Thyroid gland (tissue), 4 donors: ENCODE results near the gene ATP4B. TPM values are rescaled to one million over a fixed set of nuclear protein-coding genes. Genes with fewer than 3 reads are reported as not detected.
"Not testable (repeated sequence)": the region's sequence is repeated elsewhere in the genome, so short reads cannot be mapped to it uniquely, and the experiment has no call there.

ENCODE experiments used
- DNase-seq, 2 donors: peaks; one replicate each; pipeline ENCODE4 v3.0.0-alpha.2; 2019
- H3K27ac ChIP-seq, 3 donors: fragments of 200-600 bp; sonication (generic); 1 replicate in 2 of 3; 2 replicates in 1 of 3; pipeline ENCODE4 v1.5.1; 2016 to 2019; ENCODE audit warnings: mild to moderate bottlenecking in 1 of 3, moderate library complexity in 1 of 3
- H3K27me3 ChIP-seq: fragments of 200-600 bp; sonication (generic); one replicate; pipeline ENCODE4 v1.5.1; 2019
- H3K36me3 ChIP-seq, 2 donors: fragments of 200-600 bp; sonication (generic); one replicate each; pipeline ENCODE4 v1.5.1; 2016 to 2019
- H3K4me1 ChIP-seq, 2 donors: fragments of 200-600 bp; sonication (generic); one replicate each; pipeline ENCODE4 v1.5.1; 2017 to 2019
- H3K4me3 ChIP-seq, 3 donors: fragments of 200-600 bp; sonication (generic); replicated peaks in 1 of 3; 1 replicate in 2 of 3; 2 replicates in 1 of 3; pipeline ENCODE4 v1.5.1; 2016; ENCODE audit warnings: mild to moderate bottlenecking in 1 of 3
- H3K9me3 ChIP-seq: fragments of 200-600 bp; sonication (generic); one replicate; pipeline ENCODE4 v1.5.1; 2017
- POLR2A ChIP-seq, 2 donors: fragments of 450-650 bp; IDR thresholded peaks; one replicate each; pipeline ENCODE4 v1.6.1; 2017; ENCODE audit warnings: antibody characterized with exemption in 2 of 2, mild to moderate bottlenecking in 2 of 2, moderate library complexity in 1 of 2
- WGBS, 2 donors: methylation state at CpG; one replicate each; pipeline ENCODE4 v1.1.5; 2017; 5-methylcytosine and 5-hydroxymethylcytosine counted together
- intact Hi-C: fragments of 100-400 bp; cut with DNase I; formaldehyde crosslinking; loops from one replicate; pipeline ENCODE4 v1.15.1; 2023
- total RNA-seq, 4 donors: library from RNA; depleted of rRNA; stranded (reverse); fragments of >200 nt; gene quantifications; one replicate each; pipeline ENCODE4 v1.2.3, GENCODE V29; 2016
- TF ChIP-seq, protein P1 (sequence below), 6 experiments: fragments of 200-600 bp in 3 of 6; fragments of 450-650 bp in 3 of 6; sonication (generic) in 3 of 6; IDR thresholded peaks; one replicate each; pipeline ENCODE4 v1.5.1; 2016 to 2019; ENCODE audit warnings: antibody characterized with exemption in 6 of 6, mild to moderate bottlenecking in 2 of 6, inconsistent platforms in 1 of 6, moderate library complexity in 1 of 6

Gene ATP4B
- total RNA-seq, 4 donors from 2014 or later: not detected

DNA sequence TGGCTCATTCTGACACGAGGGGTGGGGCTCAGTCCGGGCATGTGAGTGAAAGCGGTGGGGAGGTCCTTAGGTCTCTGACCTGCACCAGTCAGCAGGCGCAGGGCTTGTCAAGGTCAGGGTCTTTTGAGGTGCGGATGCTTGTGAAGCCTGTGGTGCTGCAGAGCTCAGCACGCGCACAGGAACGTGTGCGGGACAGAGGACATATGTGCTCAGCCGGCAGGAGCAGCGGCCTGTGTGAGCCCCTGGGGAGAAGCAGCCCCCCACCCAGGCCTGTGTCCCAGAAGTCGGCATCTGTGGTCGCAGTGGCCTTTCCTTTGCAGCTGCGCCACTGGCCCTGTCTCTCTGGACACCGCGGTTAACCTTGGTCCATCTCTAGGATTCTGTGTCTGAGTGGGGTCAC lies 30.9 kb downstream of the ATP4B start:
- no peak overlapping the region for H3K27ac ChIP-seq
- peaks cover 8% of the 10 kb centered on the region in 2 donors for H3K36me3 ChIP-seq
- intact Hi-C loops: no loop called here
- WGBS, 2 donors: 93 to 95% methylated on average over 16 of the region's 16 CpGs
- no peaks in the 10 kb centered on the region for H3K27me3 ChIP-seq
- TF ChIP-seq, protein P1, sequence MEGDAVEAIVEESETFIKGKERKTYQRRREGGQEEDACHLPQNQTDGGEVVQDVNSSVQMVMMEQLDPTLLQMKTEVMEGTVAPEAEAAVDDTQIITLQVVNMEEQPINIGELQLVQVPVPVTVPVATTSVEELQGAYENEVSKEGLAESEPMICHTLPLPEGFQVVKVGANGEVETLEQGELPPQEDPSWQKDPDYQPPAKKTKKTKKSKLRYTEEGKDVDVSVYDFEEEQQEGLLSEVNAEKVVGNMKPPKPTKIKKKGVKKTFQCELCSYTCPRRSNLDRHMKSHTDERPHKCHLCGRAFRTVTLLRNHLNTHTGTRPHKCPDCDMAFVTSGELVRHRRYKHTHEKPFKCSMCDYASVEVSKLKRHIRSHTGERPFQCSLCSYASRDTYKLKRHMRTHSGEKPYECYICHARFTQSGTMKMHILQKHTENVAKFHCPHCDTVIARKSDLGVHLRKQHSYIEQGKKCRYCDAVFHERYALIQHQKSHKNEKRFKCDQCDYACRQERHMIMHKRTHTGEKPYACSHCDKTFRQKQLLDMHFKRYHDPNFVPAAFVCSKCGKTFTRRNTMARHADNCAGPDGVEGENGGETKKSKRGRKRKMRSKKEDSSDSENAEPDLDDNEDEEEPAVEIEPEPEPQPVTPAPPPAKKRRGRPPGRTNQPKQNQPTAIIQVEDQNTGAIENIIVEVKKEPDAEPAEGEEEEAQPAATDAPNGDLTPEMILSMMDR (IDR thresholded peaks at IDR 0.05): no peak
- no peak for TF ChIP-seq POLR2A (IDR thresholded peaks at IDR 0.05)
- DNase-seq: no peak
- H3K9me3 ChIP-seq: no peaks in the 10 kb centered on the region
- no peaks in the 10 kb centered on the region for H3K4me1 ChIP-seq
- H3K4me3 ChIP-seq: no peak overlapping the region

DNA sequence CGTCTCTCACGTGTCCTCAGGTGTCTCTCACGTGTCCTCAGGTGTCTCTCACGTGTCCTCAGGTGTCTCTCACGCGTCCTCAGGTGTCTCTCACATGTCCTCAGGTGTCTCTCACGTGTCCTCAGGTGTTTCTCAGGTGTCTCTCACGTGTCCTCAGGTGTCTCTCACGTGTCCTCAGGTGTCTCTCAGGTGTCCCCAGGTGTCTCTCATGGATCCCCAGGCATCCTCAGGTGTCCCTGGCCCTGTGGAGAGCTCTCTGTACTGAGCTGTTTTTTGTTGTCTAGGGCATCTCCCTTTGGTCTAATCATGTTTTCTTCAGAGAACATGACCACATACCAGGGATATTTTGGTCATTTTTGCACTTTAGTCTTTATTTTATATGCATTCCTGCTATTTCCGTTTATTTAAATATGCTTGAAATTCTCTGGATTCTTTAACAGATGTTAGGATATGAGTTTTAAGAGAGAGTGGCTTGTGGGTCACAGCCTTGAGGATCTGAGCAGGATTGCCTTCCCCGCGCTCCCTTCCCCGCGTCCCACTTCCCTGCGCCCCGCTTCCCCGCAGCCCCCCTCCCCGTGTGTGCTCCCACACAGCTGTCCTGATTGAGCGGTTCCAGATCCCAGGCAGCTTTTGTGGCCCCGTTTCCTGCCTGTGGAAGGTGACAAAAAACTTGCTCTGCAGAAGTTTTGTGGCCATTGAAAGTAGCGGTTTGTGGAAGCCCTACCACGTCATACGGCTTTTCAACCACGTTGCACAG lies 31.9 kb downstream of the ATP4B start:
- no peaks in the 10 kb centered on the region for H3K9me3 ChIP-seq
- no peak overlapping the region for H3K27ac ChIP-seq
- WGBS, 2 donors: 88 to 90% methylated on average over 24 of the region's 24 CpGs
- intact Hi-C loops: no loop called here
- H3K4me3 ChIP-seq: no peak overlapping the region
- peaks cover 3 to 8% of the 10 kb centered on the region in 2 donors for H3K36me3 ChIP-seq
- no peak for DNase-seq
- TF ChIP-seq, protein P1 (IDR thresholded peaks at IDR 0.05): no peak
- TF ChIP-seq POLR2A (IDR thresholded peaks at IDR 0.05): no peak
- no peaks in the 10 kb centered on the region for H3K4me1 ChIP-seq
- no peaks in the 10 kb centered on the region for H3K27me3 ChIP-seq

DNA sequence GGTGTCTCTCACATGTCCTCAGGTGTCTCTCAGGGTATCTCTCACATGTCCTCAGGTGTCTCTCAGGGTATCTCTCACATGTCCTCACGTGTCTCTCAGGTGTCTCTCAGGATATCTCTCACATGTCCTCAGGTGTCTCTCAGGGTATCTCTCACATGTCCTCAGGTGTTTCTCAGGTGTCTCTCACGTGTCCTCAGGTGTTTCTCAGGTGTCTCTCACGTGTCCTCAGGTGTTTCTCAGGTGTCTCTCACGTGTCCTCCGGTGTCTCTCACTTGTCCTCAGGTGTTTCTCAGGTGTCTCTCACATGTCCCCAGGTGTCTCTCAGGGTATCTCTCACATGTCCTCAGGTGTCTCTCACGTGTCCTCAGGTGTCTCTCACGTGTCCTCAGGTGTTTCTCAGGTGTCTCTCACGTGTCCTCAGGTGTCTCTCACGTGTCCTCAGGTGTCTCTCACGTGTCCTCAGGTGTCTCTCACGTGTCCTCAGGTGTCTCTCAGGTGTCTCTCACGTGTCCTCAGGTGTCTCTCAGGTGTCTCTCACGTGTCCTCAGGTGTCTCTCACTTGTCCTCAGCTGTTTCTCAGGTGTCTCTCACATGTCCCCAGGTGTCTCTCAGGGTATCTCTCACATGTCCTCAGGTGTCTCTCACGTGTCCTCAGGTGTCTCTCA lies 33.2 kb downstream of the ATP4B start:
- H3K27me3 ChIP-seq, H3K9me3 ChIP-seq, H3K4me3 ChIP-seq, H3K27ac ChIP-seq, H3K36me3 ChIP-seq, H3K4me1 ChIP-seq, intact Hi-C loops, DNase-seq: not testable (repeated sequence)
- WGBS, 2 donors: 92 to 93% methylated on average over 14 of the region's 14 CpGs

- Histone ChIP-seq H3K27me3 (no peaks in the 10 kb centered on the region), H3K27ac (no peak overlapping the region), H3K36me3 (peaks cover 3 to 8% of the 10 kb centered on the region in 2 donors), H3K4me3 (no peak overlapping the region), H3K9me3 (no peaks in the 10 kb centered on the region), H3K4me1 (no peaks in the 10 kb centered on the region)
- no peak for DNase-seq
- intact Hi-C loops: no loop called here
- 94% methylated on average over 9 of the region's 9 CpGs for WGBS, 2 donors
- TF ChIP-seq, protein P1 (IDR thresholded peaks at IDR 0.05): no peak
- no peak for TF ChIP-seq POLR2A (IDR thresholded peaks at IDR 0.05)
Measured at GRCh38 chr13:113624235-113624587, 33.8 kb downstream of the ATP4B start.

GRCh38 chr13:113623491-113624234 lies 34.3 kb downstream of the ATP4B start:
- intact Hi-C loops: no loop called here
- Histone ChIP-seq H3K36me3 (peaks cover 3 to 8% of the 10 kb centered on the region in 2 donors), H3K4me1 (no peaks in the 10 kb centered on the region), H3K9me3 (no peaks in the 10 kb centered on the region), H3K4me3 (no peak overlapping the region), H3K27me3 (no peaks in the 10 kb centered on the region), H3K27ac (no peak overlapping the region)
- DNase-seq: no peak
- 88 to 97% methylated on average over 6 to 8 of the region's 20 CpGs for WGBS, 2 donors
- no peak for TF ChIP-seq POLR2A (IDR thresholded peaks at IDR 0.05)
